ENCODE measurements around the gene NAALADL2. TPM values are rescaled to one million over a fixed set of nuclear protein-coding genes. Genes with fewer than 3 reads are reported as not detected.

NAALADL2 gene
- total and polyA plus RNA-seq, 2 donors (not counting 1 experiment from before 2014, with no cell fraction given) = not detected

- intact Hi-C loops (cut with micrococcal nuclease) = no loop called here
- no peaks in the 10 kb centered on the region for H3K9me3 Mint-ChIP-seq (ENCODE audit: insufficient read depth)
These were observed 356.7 kb downstream of the NAALADL2 start for GRCh38 chr3:175215833-175216232.

GRCh38 chr3:175222356-175222755, 363.2 kb downstream of the NAALADL2 start:
- no peak overlapping the region for H3K27ac Mint-ChIP-seq
- no peak overlapping the region for H3K4me3 ChIP-seq (ENCODE audit: control extremely low read depth in 1 of 5, extremely low read depth in 1 of 5, insufficient read depth in 1 of 5, low read depth in 2 of 5, low read length in 4 of 5)
- ATAC-seq (ENCODE audit: low read depth) (no peak), DNase-seq (no peak)
- no peaks in the 10 kb centered on the region for H4K20me1 ChIP-seq (ENCODE audit: control insufficient read depth, insufficient read depth, low read length, poor library complexity, severe bottlenecking)
- no peaks in the 10 kb centered on the region for H3K27me3 ChIP-seq (replicated peaks in 1 of 4; ENCODE audit: control extremely low read depth in 1 of 4, control insufficient read depth in 3 of 4, insufficient read depth in 4 of 4, low read length in 3 of 4)
- no CpG with 5 or more reads among the region's 1 CpG for WGBS (ENCODE audit: insufficient coverage)
- no peak overlapping the region for H3K4me2 ChIP-seq (replicated peaks; ENCODE audit: low read depth, low read length, poor library complexity, severe bottlenecking)
- H3K9me3 Mint-ChIP-seq (ENCODE audit: insufficient read depth) = no peaks in the 10 kb centered on the region
- H3K4me1 ChIP-seq (ENCODE audit: control insufficient read depth in 2 of 2, insufficient read depth in 2 of 2, low read length in 2 of 2) = no peaks in the 10 kb centered on the region
- H3K4me1 Mint-ChIP-seq = no peaks in the 10 kb centered on the region
- no peaks in the 10 kb centered on the region for H3K27me3 Mint-ChIP-seq
- intact Hi-C loops (cut with micrococcal nuclease) = no loop called here
- H3K9ac ChIP-seq (ENCODE audit: low read length) = no peak overlapping the region
- no peak for TF ChIP-seq CTCF (IDR thresholded peaks at IDR 0.05)
- no peak for TF ChIP-seq EZH2 (IDR thresholded peaks at IDR 0.05; ENCODE audit: borderline replicate concordance, insufficient read depth, low read depth, low read length, poor library complexity, severe bottlenecking)
- no peaks in the 10 kb centered on the region for H3K79me2 ChIP-seq (ENCODE audit: control insufficient read depth, insufficient read depth, low read length)
- no peak overlapping the region for H3K4me3 Mint-ChIP-seq
- H3K27ac ChIP-seq (ENCODE audit: low read length in 2 of 2) = no peak overlapping the region
- H3K9me3 ChIP-seq (ENCODE audit: control extremely low read depth in 1 of 3, control insufficient read depth in 2 of 3, insufficient read depth in 1 of 3, low read length in 2 of 3) = no peaks in the 10 kb centered on the region
- ChIA-PET POLR2A (no interaction called here), CTCF (no interaction called here)
- H2AFZ ChIP-seq (ENCODE audit: insufficient read depth, low read depth, low read length, poor library complexity, severe bottlenecking) = no peak overlapping the region
- no peaks in the 10 kb centered on the region for H3K36me3 ChIP-seq (replicated peaks in 1 of 2; ENCODE audit: control extremely low read depth in 1 of 2, control insufficient read depth in 1 of 2, extremely low read depth in 1 of 2, insufficient read depth in 2 of 2, low read length in 1 of 2)

More at GRCh38 chr3:175215833-175216232, 356.7 kb downstream of the NAALADL2 start:
- no peaks in the 10 kb centered on the region for H3K4me1 ChIP-seq (ENCODE audit: control insufficient read depth in 2 of 2, insufficient read depth in 2 of 2, low read length in 2 of 2)
- no CpG with 5 or more reads among the region's 1 CpG for WGBS (ENCODE audit: insufficient coverage)
- H3K4me2 ChIP-seq (replicated peaks; ENCODE audit: low read depth, low read length, poor library complexity, severe bottlenecking) = no peak overlapping the region
- H3K27ac Mint-ChIP-seq = no peak overlapping the region
- no peak for TF ChIP-seq EZH2 (IDR thresholded peaks at IDR 0.05; ENCODE audit: borderline replicate concordance, insufficient read depth, low read depth, low read length, poor library complexity, severe bottlenecking)
- no peak for TF ChIP-seq CTCF (IDR thresholded peaks at IDR 0.05)
- no peak overlapping the region for H3K4me3 ChIP-seq (ENCODE audit: control extremely low read depth in 1 of 5, extremely low read depth in 1 of 5, insufficient read depth in 1 of 5, low read depth in 2 of 5, low read length in 4 of 5)
- no peaks in the 10 kb centered on the region for H3K36me3 ChIP-seq (replicated peaks in 1 of 2; ENCODE audit: control extremely low read depth in 1 of 2, control insufficient read depth in 1 of 2, extremely low read depth in 1 of 2, insufficient read depth in 2 of 2, low read length in 1 of 2)
- no peaks in the 10 kb centered on the region for H3K79me2 ChIP-seq (ENCODE audit: control insufficient read depth, insufficient read depth, low read length)
- no peaks in the 10 kb centered on the region for H3K27me3 Mint-ChIP-seq
- no peak overlapping the region for H3K27ac ChIP-seq (ENCODE audit: low read length in 2 of 2)
- H4K20me1 ChIP-seq (ENCODE audit: control insufficient read depth, insufficient read depth, low read length, poor library complexity, severe bottlenecking) = no peaks in the 10 kb centered on the region
- no peak overlapping the region for H3K9ac ChIP-seq (ENCODE audit: low read length)
- ChIA-PET CTCF (no interaction called here), POLR2A (no interaction called here)
- no peaks in the 10 kb centered on the region for H3K27me3 ChIP-seq (replicated peaks in 1 of 4; ENCODE audit: control extremely low read depth in 1 of 4, control insufficient read depth in 3 of 4, insufficient read depth in 4 of 4, low read length in 3 of 4)
- H2AFZ ChIP-seq (ENCODE audit: insufficient read depth, low read depth, low read length, poor library complexity, severe bottlenecking) = no peak overlapping the region
- H3K4me1 Mint-ChIP-seq = no peaks in the 10 kb centered on the region
- no peak for DNase-seq
- no peak for ATAC-seq (ENCODE audit: low read depth)
- no peaks in the 10 kb centered on the region for H3K9me3 ChIP-seq (ENCODE audit: control extremely low read depth in 1 of 3, control insufficient read depth in 2 of 3, insufficient read depth in 1 of 3, low read length in 2 of 3)
- H3K4me3 Mint-ChIP-seq = no peak overlapping the region

Data from B cell (primary cell).